ENCODE measurements around the gene AP1S1. TPM values are rescaled to one million over a fixed set of nuclear protein-coding genes. Genes with fewer than 3 reads are reported as not detected.

The AP1S1 gene
- total RNA-seq, 1 donor: 101 TPM

GRCh38 chr7:101126651-101127459 lies 27.4 kb upstream of the AP1S1 start, which contains the start of gene SERPINE1:
TSS of gene SERPINE1 (plus strand) at chr7:101127104. CDS start at chr7:101128394, 1,290 bp downstream.
- Histone ChIP-seq H3K4me1 (ENCODE audit: insufficient read depth, low read length) (peaks cover 57% of the 10 kb centered on the region), H3K4me3 (ENCODE audit: insufficient read depth, low read length) (peak within 1 kb of the TSS; percentile 82), H3K27ac (ENCODE audit: low read depth, low read length) (peak within 1 kb of the TSS; percentile 98), H3K36me3 (ENCODE audit: insufficient read depth, low read length) (peaks cover 37% of the 10 kb centered on the region), H3K27me3 (ENCODE audit: insufficient read depth, low read length) (no peaks in the 10 kb centered on the region), H3K9me3 (ENCODE audit: low read depth, low read length) (no peaks in the 10 kb centered on the region), H3K4me2 (ENCODE audit: insufficient read depth, low read length) (peak within 1 kb of the TSS; percentile 98), H4K20me1 (ENCODE audit: insufficient read depth, low read length) (peaks cover 27% of the 10 kb centered on the region), H2AFZ (ENCODE audit: low read length) (no peak within 1 kb of the TSS), H3K79me2 (ENCODE audit: insufficient read depth, low read length) (peaks cover 27% of the 10 kb centered on the region)
- peak; percentile 38 for TF ChIP-seq CTCF (IDR thresholded peaks at IDR 0.05; ENCODE audit: extremely low read depth, low read depth, low read length)
- DNase-seq (ENCODE audit: insufficient read length, low spot score, missing footprints): peak; percentile 95

GRCh38 chr7:101127460-101128039 lies 26.7 kb upstream of the AP1S1 start:
- H4K20me1 ChIP-seq (ENCODE audit: insufficient read depth, low read length): peaks cover 31% of the 10 kb centered on the region
- peak overlapping the region; percentile 82 for H3K4me3 ChIP-seq (ENCODE audit: insufficient read depth, low read length)
- H3K4me2 ChIP-seq (ENCODE audit: insufficient read depth, low read length): peak overlapping the region; percentile 98
- DNase-seq (ENCODE audit: insufficient read length, low spot score, missing footprints): no peak
- H3K27ac ChIP-seq (ENCODE audit: low read depth, low read length): peak overlapping the region; percentile 98
- no peak for TF ChIP-seq CTCF (IDR thresholded peaks at IDR 0.05; ENCODE audit: extremely low read depth, low read depth, low read length)
- H3K9me3 ChIP-seq (ENCODE audit: low read depth, low read length): no peaks in the 10 kb centered on the region
- H3K79me2 ChIP-seq (ENCODE audit: insufficient read depth, low read length): peaks cover 27% of the 10 kb centered on the region
- no peak overlapping the region for H2AFZ ChIP-seq (ENCODE audit: low read length)
- peaks cover 56% of the 10 kb centered on the region for H3K4me1 ChIP-seq (ENCODE audit: insufficient read depth, low read length)
- peaks cover 42% of the 10 kb centered on the region for H3K36me3 ChIP-seq (ENCODE audit: insufficient read depth, low read length)
- no peaks in the 10 kb centered on the region for H3K27me3 ChIP-seq (ENCODE audit: insufficient read depth, low read length)

GRCh38 chr7:101128040-101128834 lies 26.0 kb upstream of the AP1S1 start:
- TF ChIP-seq CTCF (IDR thresholded peaks at IDR 0.05; ENCODE audit: extremely low read depth, low read depth, low read length): no peak
- Histone ChIP-seq H2AFZ (ENCODE audit: low read length) (no peak overlapping the region), H3K27ac (ENCODE audit: low read depth, low read length) (peak overlapping the region; percentile 98), H3K4me1 (ENCODE audit: insufficient read depth, low read length) (peaks cover 51% of the 10 kb centered on the region), H4K20me1 (ENCODE audit: insufficient read depth, low read length) (peaks cover 32% of the 10 kb centered on the region), H3K9me3 (ENCODE audit: low read depth, low read length) (no peaks in the 10 kb centered on the region), H3K79me2 (ENCODE audit: insufficient read depth, low read length) (peaks cover 24% of the 10 kb centered on the region), H3K36me3 (ENCODE audit: insufficient read depth, low read length) (peaks cover 47% of the 10 kb centered on the region), H3K4me3 (ENCODE audit: insufficient read depth, low read length) (peak overlapping the region; percentile 82), H3K4me2 (ENCODE audit: insufficient read depth, low read length) (peak overlapping the region; percentile 98), H3K27me3 (ENCODE audit: insufficient read depth, low read length) (no peaks in the 10 kb centered on the region)
- peak; percentile 69 for DNase-seq (ENCODE audit: insufficient read length, low spot score, missing footprints)

Data from osteoblast (primary cell).